COR-L47 (cell line): ENCODE results near the gene AMDHD2.
"Not testable (repeated sequence)": the region's sequence is repeated elsewhere in the genome, so short reads cannot be mapped to it uniquely, and the experiment has no call there.

Experiments
- DNase-seq: peaks from one replicate; lab custom pipeline; 2025; lab: John Stamatoyannopoulos, UW

Gene AMDHD2

GRCh38 chr16:2533912-2534311, 13.7 kb downstream of the AMDHD2 start:
- DNase-seq, result no peak

DNA sequence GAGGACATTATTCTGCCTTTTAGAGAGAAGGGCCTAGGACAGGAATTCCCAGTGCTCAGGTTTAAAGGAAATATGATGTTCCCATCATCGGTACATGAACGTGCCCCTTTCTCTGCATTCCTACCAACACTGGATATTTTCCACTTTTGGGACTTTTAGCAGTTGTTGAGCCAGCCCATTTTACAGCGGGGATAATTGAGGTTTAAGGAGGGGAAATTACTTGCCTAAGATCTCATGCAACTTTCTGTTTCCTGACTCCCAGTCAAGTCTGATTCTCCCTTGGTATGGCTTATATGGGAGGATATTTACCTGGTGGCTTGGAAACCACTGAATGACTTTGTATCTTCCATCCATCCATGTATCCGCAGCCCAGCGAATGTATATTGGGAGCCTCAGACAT, 14.2 kb downstream of the AMDHD2 start:
- not testable (repeated sequence) for DNase-seq

- no peak for DNase-seq
Observed at GRCh38 chr16:2535625-2536013, 15.4 kb downstream of the AMDHD2 start.

DNA sequence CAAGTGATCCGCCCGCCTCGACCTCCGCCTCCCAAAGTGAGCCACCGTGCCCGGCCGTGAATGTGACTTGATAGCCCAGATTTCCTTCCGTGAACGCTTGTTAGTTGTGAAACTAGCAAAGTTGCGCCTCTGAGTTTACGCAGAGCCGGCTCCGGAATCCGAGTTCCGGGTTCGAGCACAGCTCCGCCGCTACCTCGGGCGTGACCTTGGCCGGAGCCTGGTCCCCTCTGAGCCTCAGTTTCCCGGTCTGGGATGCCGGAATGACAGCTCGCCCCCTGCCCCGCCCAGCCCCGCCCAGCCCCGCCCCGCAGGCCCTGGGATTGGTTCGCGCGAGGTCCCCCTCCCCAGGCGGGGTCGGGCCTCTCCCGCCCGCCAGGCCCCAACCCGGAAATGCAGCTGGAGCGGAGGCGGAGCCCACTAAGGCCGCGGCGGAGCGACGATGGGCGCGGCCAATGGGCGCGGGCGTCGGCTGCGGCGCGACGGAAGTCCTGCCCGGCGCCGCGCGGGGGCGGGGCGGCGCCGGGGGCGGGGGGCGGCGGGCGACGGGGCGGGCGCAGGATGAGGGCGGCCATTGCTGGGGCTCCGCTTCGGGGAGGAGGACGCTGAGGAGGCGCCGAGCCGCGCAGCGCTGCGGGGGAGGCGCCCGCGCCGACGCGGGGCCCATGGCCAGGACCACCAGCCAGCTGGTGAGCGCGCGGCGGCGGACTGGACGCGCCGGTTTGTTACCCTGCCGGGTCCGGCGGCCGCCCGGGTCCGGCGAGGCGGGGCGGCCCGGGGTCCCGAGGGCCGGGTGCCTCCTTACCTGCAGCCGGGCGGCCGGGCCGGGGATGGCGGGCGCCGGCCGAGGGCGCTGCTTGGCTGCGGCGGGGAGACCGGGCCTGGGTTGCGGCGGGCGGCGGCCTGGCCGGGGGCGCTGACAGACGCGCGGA, 17.5 kb downstream of the AMDHD2 start, which contains the start of gene PDPK1:
PDPK1 (plus strand) TSS at position 571 of the 929 bp plus-strand sequence; CDS start at position 663, 92 bp downstream.
- peak; percentile 93 for DNase-seq

- not testable (repeated sequence) for DNase-seq
Observed at GRCh38 chr16:2539192-2539844, 19.1 kb downstream of the AMDHD2 start.

DNA sequence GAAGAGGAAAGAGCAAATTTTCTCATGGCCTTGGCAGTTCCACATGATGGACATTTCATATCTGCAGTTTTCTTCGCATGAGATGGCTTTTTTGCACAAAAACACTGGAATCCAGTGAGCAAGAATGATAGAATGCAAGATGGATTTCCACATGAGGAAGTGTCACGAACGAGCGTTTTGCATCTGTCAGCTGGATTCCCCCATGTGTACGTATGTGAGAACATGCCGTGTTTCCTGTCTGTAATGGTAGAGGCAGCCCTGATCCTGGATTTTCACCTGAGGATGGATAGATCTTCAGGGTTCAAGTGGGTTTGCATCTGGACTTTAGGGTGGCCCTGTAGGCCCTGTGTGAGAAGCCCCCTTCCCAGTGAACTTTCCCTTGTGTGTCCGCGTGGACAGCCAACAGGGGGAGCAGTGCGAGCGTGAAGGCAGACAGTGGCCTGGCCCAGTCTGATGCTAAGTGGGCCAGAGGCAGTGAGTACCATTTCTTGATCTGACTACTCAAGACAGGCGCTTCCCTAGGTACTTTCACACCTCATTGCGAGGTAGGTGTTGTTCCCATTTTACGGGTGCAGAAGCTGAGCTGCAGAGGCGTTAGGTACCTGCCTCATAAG, 19.8 kb downstream of the AMDHD2 start:
- DNase-seq, result not testable (repeated sequence)

GRCh38 chr16:2540912-2541311, 20.7 kb downstream of the AMDHD2 start:
- not testable (repeated sequence) for DNase-seq

DNA sequence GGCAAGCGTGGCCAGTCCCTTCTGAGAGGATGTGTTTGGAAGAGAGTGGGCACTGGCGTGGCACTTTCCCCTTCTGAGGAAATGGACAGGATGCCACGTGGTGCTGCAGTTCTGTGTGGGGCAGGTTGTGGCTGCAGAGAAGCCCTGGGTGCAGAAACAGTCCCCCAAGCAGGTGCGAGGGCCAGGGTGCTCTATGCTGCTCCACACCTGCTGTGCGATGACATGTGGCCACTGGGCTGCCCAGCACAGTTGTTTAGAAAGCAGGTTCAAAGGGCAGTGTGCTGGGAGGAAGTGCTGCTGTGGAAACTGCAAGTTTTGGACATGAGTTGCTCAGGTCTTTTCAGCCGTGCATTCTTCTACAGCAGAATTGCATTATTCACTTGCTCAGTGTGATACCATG, 21.2 kb downstream of the AMDHD2 start:
- DNase-seq, result not testable (repeated sequence)

GRCh38 chr16:2543771-2544170, 23.6 kb downstream of the AMDHD2 start:
- DNase-seq, result not testable (repeated sequence)

- not testable (repeated sequence) for DNase-seq
Observed at GRCh38 chr16:2550283-2550878, 30.2 kb downstream of the AMDHD2 start.

GRCh38 chr16:2551420-2551889, 31.3 kb downstream of the AMDHD2 start:
- DNase-seq, result not testable (repeated sequence)

- DNase-seq, result not testable (repeated sequence)
Observed at GRCh38 chr16:2554709-2555425, 34.7 kb downstream of the AMDHD2 start.

- not testable (repeated sequence) for DNase-seq
Observed at GRCh38 chr16:2557150-2557549, 37.0 kb downstream of the AMDHD2 start.

- not testable (repeated sequence) for DNase-seq
Observed at GRCh38 chr16:2560131-2560797, 40.1 kb downstream of the AMDHD2 start.

- DNase-seq, result not testable (repeated sequence)
Observed at GRCh38 chr16:2560798-2561133, 40.6 kb downstream of the AMDHD2 start.

GRCh38 chr16:2567506-2567905, 47.3 kb downstream of the AMDHD2 start:
- DNase-seq, result not testable (repeated sequence)

DNA sequence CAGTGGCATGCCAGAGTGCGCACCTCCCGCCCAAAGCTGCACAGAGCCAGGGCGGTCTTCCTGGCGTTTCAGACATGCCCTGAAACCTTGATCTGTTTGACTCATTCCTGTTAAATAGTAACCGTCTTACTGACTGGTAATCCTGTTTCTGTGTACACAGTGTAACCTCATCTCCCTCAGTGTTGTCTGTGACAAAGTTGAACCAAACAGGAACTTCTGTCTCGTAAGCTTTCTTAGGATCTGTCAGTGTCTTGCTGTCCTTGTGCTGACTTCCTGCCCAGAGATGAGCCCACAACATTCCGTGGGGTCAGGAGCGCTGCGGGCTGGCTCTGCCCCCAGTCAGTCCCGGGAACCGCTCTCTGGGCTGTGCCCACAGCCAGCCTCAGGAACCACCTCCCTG, 48.4 kb downstream of the AMDHD2 start:
- not testable (repeated sequence) for DNase-seq

- DNase-seq, result not testable (repeated sequence)
Observed at GRCh38 chr16:2572704-2573103, 52.5 kb downstream of the AMDHD2 start.

- not testable (repeated sequence) for DNase-seq
Observed at GRCh38 chr16:2575839-2576238, 55.7 kb downstream of the AMDHD2 start.

DNA sequence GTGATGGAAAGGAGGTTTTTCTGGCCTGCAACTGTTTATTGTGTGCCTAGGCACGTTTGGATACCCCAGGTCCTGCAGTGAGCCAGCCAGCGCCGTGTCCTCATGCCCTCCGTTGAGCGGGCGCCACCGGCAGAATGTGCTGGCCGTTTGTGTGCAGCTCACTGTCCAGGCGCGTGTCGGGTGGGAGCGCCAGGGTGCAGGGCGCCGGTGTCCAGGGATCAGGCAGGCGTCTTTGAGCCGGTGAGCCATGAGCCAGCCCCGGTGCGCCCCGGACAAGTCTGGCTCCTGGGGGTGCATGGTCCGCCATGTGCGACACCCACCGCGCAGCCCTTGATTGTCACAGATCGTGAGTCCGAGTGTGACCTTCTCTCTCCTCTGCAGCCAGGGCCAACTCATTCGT, 56.9 kb downstream of the AMDHD2 start:
- DNase-seq, result not testable (repeated sequence)

GRCh38 chr16:2578905-2579304, 58.7 kb downstream of the AMDHD2 start:
- not testable (repeated sequence) for DNase-seq
